HEK293T (cell line): ENCODE data around the gene KCNJ11.

Experiments used
- CTCF ChIA-PET: fragments of 350-600 bp; formaldehyde crosslinking; extraction: SDS; loops from one replicate; lab custom pipeline; 2021; ENCODE audit warnings: antibody characterized with exemption, inconsistent platforms; lab: Yijun Ruan, JAX
- POLR2A ChIA-PET: fragments of 350-600 bp; formaldehyde crosslinking; extraction: SDS; loops from one replicate; lab custom pipeline; 2020; ENCODE audit warnings: antibody characterized with exemption, inconsistent platforms; lab: Yijun Ruan, JAX
- DNase-seq: peaks from one replicate; pipeline ENCODE4 v3.0.0; 2012; ENCODE audit warnings: mixed read lengths; ENCODE audit errors: extremely low spot score
- ARNT ChIP-seq: fragments of 450-650 bp; IDR thresholded peaks from 2 replicates; pipeline ENCODE4 v1.6.1; 2017; ENCODE audit warnings: mild to moderate bottlenecking
- BHLHE40 ChIP-seq: fragments of 450-650 bp; IDR thresholded peaks from 2 replicates; pipeline ENCODE4 v1.6.1; 2016; ENCODE audit warnings: mild to moderate bottlenecking, moderate library complexity, borderline replicate concordance
- CTBP1 ChIP-seq: fragments of 450-650 bp; IDR thresholded peaks from 2 replicates; pipeline ENCODE4 v1.6.1; 2016; ENCODE audit warnings: borderline replicate concordance
- ELF4 ChIP-seq: fragments of 450-650 bp; IDR thresholded peaks from 2 replicates; pipeline ENCODE4 v1.6.1; 2017; ENCODE audit warnings: antibody characterized with exemption
- FOXA1 ChIP-seq: fragments of 450-650 bp; IDR thresholded peaks from 2 replicates; pipeline ENCODE4 v1.6.1; 2016; ENCODE audit warnings: mild to moderate bottlenecking
- FOXK2 ChIP-seq: fragments of 450-650 bp; IDR thresholded peaks from 2 replicates; pipeline ENCODE4 v1.6.1; 2016; ENCODE audit warnings: mild to moderate bottlenecking
- FOXM1 ChIP-seq: fragments of 450-650 bp; IDR thresholded peaks from 2 replicates; pipeline ENCODE4 v1.6.1; 2017; ENCODE audit warnings: mild to moderate bottlenecking, borderline replicate concordance
- HDGF ChIP-seq: fragments of 450-650 bp; IDR thresholded peaks from 2 replicates; pipeline ENCODE4 v1.6.1; 2017; ENCODE audit warnings: antibody characterized with exemption, borderline replicate concordance
- L3MBTL2 ChIP-seq: fragments of 450-650 bp; conservative IDR thresholded peaks from 2 replicates; pipeline ENCODE4 v1.6.1; 2016; ENCODE audit warnings: mild to moderate bottlenecking
- LEF1 ChIP-seq: fragments of 450-650 bp; IDR thresholded peaks from 2 replicates; pipeline ENCODE4 v1.6.1; 2017; ENCODE audit warnings: mild to moderate bottlenecking, borderline replicate concordance
- NFRKB ChIP-seq: fragments of 450-650 bp; IDR thresholded peaks from 2 replicates; pipeline ENCODE4 v1.6.1; 2016; ENCODE audit warnings: mild to moderate bottlenecking, moderate library complexity
- PKNOX1 ChIP-seq: fragments of 450-650 bp; IDR thresholded peaks from 2 replicates; pipeline ENCODE4 v1.6.1; 2016
- SP1 ChIP-seq: fragments of 450-650 bp; IDR thresholded peaks from 2 replicates; pipeline ENCODE4 v1.6.1; 2017
- SUZ12 ChIP-seq: fragments of 450-650 bp; IDR thresholded peaks from 2 replicates; pipeline ENCODE4 v1.6.1; 2016; ENCODE audit warnings: mild to moderate bottlenecking
- TARDBP ChIP-seq: fragments of 450-650 bp; IDR thresholded peaks from 2 replicates; pipeline ENCODE4 v1.6.1; 2016
- ZNF384 ChIP-seq: fragments of 450-650 bp; IDR thresholded peaks from 2 replicates; pipeline ENCODE4 v1.6.1; 2016

The KCNJ11 gene

GRCh38 chr11:17354601-17354991 is 33.9 kb downstream of the KCNJ11 start:
- CTCF ChIA-PET = interaction anchor here (0.6 to 2.3 kb wide), 14 partner anchors 10 to 414 kb away, joined by 3 to 10 read pairs (median 3); no protein-coding TSS in a partner anchor
- POLR2A ChIA-PET = interaction anchor here (1.2 kb wide), 1 partner anchor 79 kb away, joined by 8 read pairs; the partner anchor contains the start of gene NUCB2
- TF ChIP-seq FOXM1 (no peak), ZNF384 (peak; percentile 51; the same call in 1 of the 2 replicates)
- DNase-seq = peak; percentile 62

GRCh38 chr11:17353821-17354600 is 34.4 kb downstream of the KCNJ11 start:
- DNase-seq = no peak
- ChIA-PET POLR2A (interaction anchor here (0.7 to 1.4 kb wide), 9 partner anchors 9 to 1089 kb away, joined by 3 to 8 read pairs (median 4); partner anchors contain the start of genes NUCB2 and PIK3C2A), CTCF (interaction anchor here (0.6 to 2.3 kb wide), 12 partner anchors 11 to 260 kb away, joined by 3 to 10 read pairs (median 4); no protein-coding TSS in a partner anchor)
- TF ChIP-seq FOXA1 (no peak), L3MBTL2 (peak; percentile 69)

- TF ChIP-seq TARDBP (peak; percentile 24; the same call in 1 of the 2 replicates), BHLHE40 (no peak), FOXM1 (no peak), HDGF (no peak), L3MBTL2 (peak; percentile 83), ARNT (no peak), LEF1 (no peak), PKNOX1 (peak; percentile 27; the same call in 1 of the 2 replicates), NFRKB (no peak), FOXK2 (no peak), FOXA1 (no peak), SUZ12 (no peak), ELF4 (no peak), SP1 (no peak), CTBP1 (no peak), ZNF384 (no peak)
- POLR2A ChIA-PET = interaction anchor here (0.8 to 1.4 kb wide), 8 partner anchors 9 to 145 kb away, joined by 3 to 8 read pairs (median 4); partner anchors contain the start of genes NUCB2 and PIK3C2A
- CTCF ChIA-PET = interaction anchor here (0.6 to 2.3 kb wide), 7 partner anchors 13 to 259 kb away, joined by 3 to 10 read pairs (median 4); no protein-coding TSS in a partner anchor
- DNase-seq = peak; percentile 62
These were observed 35.3 kb downstream of the KCNJ11 start for GRCh38 chr11:17352950-17353820.

- TF ChIP-seq ZNF384 = peak; percentile 78
- no peak for TF ChIP-seq CTBP1
- no peak for TF ChIP-seq SP1
- no peak for TF ChIP-seq FOXA1
- no peak for TF ChIP-seq TARDBP
- peak; percentile 95 for TF ChIP-seq L3MBTL2
- no peak for TF ChIP-seq ELF4
- TF ChIP-seq NFRKB = no peak
- TF ChIP-seq LEF1 = no peak
- peak; percentile 26; the same call in 1 of the 2 replicates for TF ChIP-seq FOXM1
- TF ChIP-seq ARNT = no peak
- TF ChIP-seq BHLHE40 = no peak
- no peak for TF ChIP-seq FOXK2
- TF ChIP-seq SUZ12 = no peak
- no peak for TF ChIP-seq PKNOX1
- TF ChIP-seq HDGF = no peak
- DNase-seq = peak; percentile 57
- ChIA-PET POLR2A (no interaction called here), CTCF (interaction anchor here (0.7 kb wide), 1 partner anchor 176 kb away, joined by 5 read pairs; no protein-coding TSS in a partner anchor)
These were observed 36.8 kb downstream of the KCNJ11 start, which contains the start of gene NCR3LG1 for GRCh38 chr11:17351510-17352176. Gene NCR3LG1 (plus strand): TSS chr11:17351800. CDS start chr11:17351970, 170 bp downstream.

- ChIA-PET POLR2A (no interaction called here), CTCF (no interaction called here)
- TF ChIP-seq PKNOX1 (no peak), ARNT (no peak)
- no peak for DNase-seq
These were observed 37.3 kb downstream of the KCNJ11 start for GRCh38 chr11:17351172-17351509.
